Hepatocyte (in vitro differentiated cells): ENCODE data around the gene CRYBA1. TPM values are rescaled to one million over a fixed set of nuclear protein-coding genes. Genes with fewer than 3 reads are reported as not detected.
A peak's percentile ranks its signal among the peaks of the same experiment; 100 is the strongest.

ENCODE experiments used
- DNase-seq: peaks from one replicate; pipeline ENCODE4 v3.0.0-alpha.2; 2016; ENCODE audit warnings: low spot score
- H2AFZ ChIP-seq: fragments of 200-600 bp; sonication (generic); 2 replicates; pipeline ENCODE4 v1.6.0; 2016; ENCODE audit warnings: antibody characterized with exemption, mild to moderate bottlenecking
- H3K27ac ChIP-seq: fragments of 200-600 bp; sonication (generic); 2 replicates; pipeline ENCODE4 v1.5.1; 2016; ENCODE audit warnings: mild to moderate bottlenecking
- H3K27me3 ChIP-seq: fragments of 200-600 bp; sonication (generic); 2 replicates; pipeline ENCODE4 v1.6.1; 2016
- H3K36me3 ChIP-seq: fragments of 200-600 bp; sonication (generic); replicated peaks from 2 replicates; pipeline ENCODE4 v1.5.1; 2016; ENCODE audit warnings: low read depth; ENCODE audit not compliant: insufficient read depth
- H3K4me1 ChIP-seq: fragments of 200-600 bp; sonication (generic); 2 replicates; pipeline ENCODE4 v1.5.1; 2016; ENCODE audit warnings: mild to moderate bottlenecking, moderate library complexity; ENCODE audit not compliant: insufficient read depth
- H3K4me2 ChIP-seq: fragments of 200-600 bp; sonication (generic); 2 replicates; pipeline ENCODE4 v1.6.0; 2016
- H3K4me3 ChIP-seq: fragments of 200-600 bp; sonication (generic); 2 replicates; pipeline ENCODE4 v1.5.1; 2016; ENCODE audit warnings: mild to moderate bottlenecking
- H3K79me2 ChIP-seq: fragments of 200-600 bp; sonication (generic); 2 replicates; pipeline ENCODE4 v1.6.0; 2017; ENCODE audit warnings: mild to moderate bottlenecking
- H3K9me2 ChIP-seq: fragments of 200-600 bp; sonication (generic); replicated peaks from 2 replicates; pipeline ENCODE4 v1.6.0; 2017; ENCODE audit warnings: mild to moderate bottlenecking; ENCODE audit not compliant: insufficient read depth
- H3K9me3 ChIP-seq: fragments of 200-600 bp; sonication (generic); 2 replicates; pipeline ENCODE4 v1.5.1; 2016; ENCODE audit warnings: low read depth, mild to moderate bottlenecking
- H4K20me1 ChIP-seq: fragments of 200-600 bp; sonication (generic); 2 replicates; pipeline ENCODE4 v1.6.0; 2016; ENCODE audit warnings: mild to moderate bottlenecking; ENCODE audit not compliant: insufficient read depth, poor library complexity, severe bottlenecking
- CTCF ChIP-seq: fragments of 200-600 bp; sonication (generic); IDR thresholded peaks from 2 replicates; pipeline ENCODE4 v1.5.1; 2016; ENCODE audit warnings: antibody characterized with exemption, mild to moderate bottlenecking; ENCODE audit not compliant: poor library complexity
- EZH2 ChIP-seq: fragments of 200-600 bp; sonication (generic); IDR thresholded peaks from 2 replicates; pipeline ENCODE4 v1.6.1; 2016; ENCODE audit warnings: antibody characterized with exemption, mild to moderate bottlenecking, borderline replicate concordance
- EZH2phosphoT487 ChIP-seq: fragments of 200-600 bp; sonication (generic); IDR thresholded peaks from one replicate; pipeline ENCODE4 v1.6.1; 2018; ENCODE audit warnings: antibody characterized with exemption, mild to moderate bottlenecking, low read depth, moderate library complexity; ENCODE audit not compliant: unreplicated experiment, severe bottlenecking
- WGBS: methylation state at CpG from one replicate; pipeline ENCODE4 v1.1.6; 2016; ENCODE audit warnings: low lambda C conversion rate; ENCODE audit errors: missing lambda C conversion rate; 5-methylcytosine and 5-hydroxymethylcytosine counted together
- polyA plus RNA-seq: library from polyadenylated mRNA; unstranded; fragments of >200 nt; fragmentation: Nextera tagmentation; extraction: Ambion mirVana; gene quantifications from 2 replicates; pipeline ENCODE4 v1.2.1, GENCODE V29; 2016
- total RNA-seq: library from RNA; depleted of rRNA; stranded (reverse); fragments of >200 nt; gene quantifications from 2 replicates; pipeline ENCODE4 v1.2.3, GENCODE V29; 2014

CRYBA1 gene
- total and polyA plus RNA-seq, 2 experiments from 2014 or later, result not detected

DNA sequence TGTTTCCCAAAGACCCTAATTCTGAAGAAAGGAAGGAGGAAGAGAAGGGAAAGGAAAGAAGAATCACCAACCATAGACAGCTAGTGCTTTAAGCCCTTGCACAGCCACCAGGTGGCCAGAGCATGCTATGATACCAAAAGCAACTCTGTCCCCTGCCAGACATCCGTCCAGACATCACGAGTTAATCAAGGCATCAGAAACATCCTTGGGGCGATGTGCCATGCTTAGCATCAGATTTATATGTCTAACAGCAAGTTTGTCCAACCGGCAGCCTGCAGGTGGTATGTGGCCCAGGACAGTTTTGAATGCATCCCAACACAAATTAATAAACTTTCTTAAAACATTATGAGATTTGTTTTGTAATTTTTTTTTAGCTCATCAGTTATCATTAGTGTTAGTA lies 2.9 kb upstream of the CRYBA1 start:
- 49% methylated on average over 4 of the region's 4 CpGs for WGBS
- no peaks in the 10 kb centered on the region for H3K36me3 ChIP-seq
- DNase-seq, result no peak
- no peak for TF ChIP-seq EZH2
- peak; percentile 19 for TF ChIP-seq CTCF
- TF ChIP-seq EZH2phosphoT487, result no peak
- H3K27me3 ChIP-seq, result no peaks in the 10 kb centered on the region
- no peaks in the 10 kb centered on the region for H3K9me2 ChIP-seq
- H3K79me2 ChIP-seq, result no peaks in the 10 kb centered on the region
- no peaks in the 10 kb centered on the region for H4K20me1 ChIP-seq
- no peak overlapping the region for H3K4me3 ChIP-seq
- H3K27ac ChIP-seq, result no peak overlapping the region
- H2AFZ ChIP-seq, result no peak overlapping the region
- no peaks in the 10 kb centered on the region for H3K9me3 ChIP-seq
- H3K4me2 ChIP-seq, result no peak overlapping the region
- H3K4me1 ChIP-seq, result peaks cover 3% of the 10 kb centered on the region

GRCh38 chr17:29245401-29245800 lies 1.3 kb upstream of the CRYBA1 start:
- Histone ChIP-seq H2AFZ (no peak overlapping the region), H3K27ac (no peak overlapping the region), H4K20me1 (no peaks in the 10 kb centered on the region), H3K79me2 (no peaks in the 10 kb centered on the region), H3K4me3 (no peak overlapping the region), H3K27me3 (no peaks in the 10 kb centered on the region), H3K36me3 (no peaks in the 10 kb centered on the region), H3K4me2 (no peak overlapping the region), H3K4me1 (peaks cover 3% of the 10 kb centered on the region), H3K9me3 (no peaks in the 10 kb centered on the region), H3K9me2 (no peaks in the 10 kb centered on the region)
- no peak for DNase-seq
- 91% methylated on average over 6 of the region's 6 CpGs for WGBS
- TF ChIP-seq CTCF, result no peak
- no peak for TF ChIP-seq EZH2phosphoT487
- TF ChIP-seq EZH2, result no peak

DNA sequence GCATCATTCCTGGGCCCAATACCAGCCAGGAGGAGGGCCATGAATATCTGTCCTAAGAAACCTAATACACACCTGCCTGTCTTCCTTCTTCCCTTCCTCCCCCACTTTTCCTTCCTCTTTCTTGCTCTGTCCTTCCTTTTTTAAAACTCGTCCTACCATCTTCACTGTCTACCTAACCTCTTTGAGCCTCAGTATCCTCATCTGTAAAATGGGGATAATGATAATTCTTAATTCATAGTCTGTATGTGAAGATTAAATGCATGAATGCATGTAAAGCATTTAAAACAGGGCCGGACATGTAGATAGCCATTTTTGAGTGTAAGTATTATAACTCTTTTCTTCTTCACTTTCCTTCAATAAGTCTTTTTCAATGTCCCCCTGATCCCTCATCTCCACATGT lies 560 bp downstream of the CRYBA1 start:
- H3K9me2 ChIP-seq, result no peaks in the 10 kb centered on the region
- H3K27me3 ChIP-seq, result no peaks in the 10 kb centered on the region
- no peak overlapping the region for H3K4me2 ChIP-seq
- no peak for TF ChIP-seq EZH2phosphoT487
- no peak for TF ChIP-seq CTCF
- WGBS, result 93% methylated on average over 2 of the region's 2 CpGs
- no peaks in the 10 kb centered on the region for H3K4me1 ChIP-seq
- H2AFZ ChIP-seq, result no peak overlapping the region
- no peaks in the 10 kb centered on the region for H3K9me3 ChIP-seq
- no peaks in the 10 kb centered on the region for H4K20me1 ChIP-seq
- H3K79me2 ChIP-seq, result no peaks in the 10 kb centered on the region
- H3K4me3 ChIP-seq, result no peak overlapping the region
- DNase-seq, result no peak
- H3K27ac ChIP-seq, result no peak overlapping the region
- no peaks in the 10 kb centered on the region for H3K36me3 ChIP-seq

GRCh38 chr17:29248845-29249244 lies 2.2 kb downstream of the CRYBA1 start:
- H3K4me1 ChIP-seq, result no peaks in the 10 kb centered on the region
- H3K27me3 ChIP-seq, result no peaks in the 10 kb centered on the region
- no peak overlapping the region for H3K27ac ChIP-seq
- no peak overlapping the region for H3K4me3 ChIP-seq
- no peaks in the 10 kb centered on the region for H3K36me3 ChIP-seq
- no peak for DNase-seq
- H3K9me2 ChIP-seq, result no peaks in the 10 kb centered on the region
- H3K79me2 ChIP-seq, result no peaks in the 10 kb centered on the region
- no peak overlapping the region for H2AFZ ChIP-seq
- H3K4me2 ChIP-seq, result no peak overlapping the region
- no peaks in the 10 kb centered on the region for H4K20me1 ChIP-seq
- no peak for TF ChIP-seq EZH2
- TF ChIP-seq CTCF, result no peak
- no peak for TF ChIP-seq EZH2phosphoT487
- no peaks in the 10 kb centered on the region for H3K9me3 ChIP-seq
- WGBS, result 76% methylated on average over 5 of the region's 5 CpGs
